IPS DF 19.7 (cell line): ENCODE results near the gene IL1RAPL1.

Experiments used
- DNase-seq: peaks from one replicate; pipeline ENCODE4 v3.0.0-alpha.2; 2013; ENCODE audit warnings: low read depth, low spot score

Gene IL1RAPL1

GRCh38 chrX:29880977-29881376 lies 1293.7 kb downstream of the IL1RAPL1 start:
- DNase-seq, result no peak

GRCh38 chrX:29890004-29890403 lies 1302.8 kb downstream of the IL1RAPL1 start:
- no peak for DNase-seq

- no peak for DNase-seq
These were observed 1303.5 kb downstream of the IL1RAPL1 start for GRCh38 chrX:29890646-29891200.

DNA sequence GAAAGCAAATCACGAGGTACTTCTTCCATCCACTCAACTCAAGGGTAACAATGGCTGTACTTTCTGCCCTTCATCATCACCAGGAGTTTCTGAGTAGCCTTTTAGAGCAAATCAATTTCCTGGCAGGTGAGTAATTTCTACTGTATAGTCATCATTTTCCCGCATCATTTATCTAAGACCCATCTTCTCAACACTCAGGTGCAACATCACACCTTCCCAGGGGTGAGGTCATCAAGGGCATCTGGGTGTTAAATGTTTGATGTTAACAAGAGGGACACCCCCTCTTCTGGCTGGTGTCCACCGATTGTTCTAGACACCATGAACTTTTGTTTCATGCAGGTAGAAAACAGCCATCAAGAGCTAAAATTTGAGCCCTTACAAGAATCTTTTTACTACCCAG lies 1314.8 kb downstream of the IL1RAPL1 start:
- DNase-seq, result no peak

DNA sequence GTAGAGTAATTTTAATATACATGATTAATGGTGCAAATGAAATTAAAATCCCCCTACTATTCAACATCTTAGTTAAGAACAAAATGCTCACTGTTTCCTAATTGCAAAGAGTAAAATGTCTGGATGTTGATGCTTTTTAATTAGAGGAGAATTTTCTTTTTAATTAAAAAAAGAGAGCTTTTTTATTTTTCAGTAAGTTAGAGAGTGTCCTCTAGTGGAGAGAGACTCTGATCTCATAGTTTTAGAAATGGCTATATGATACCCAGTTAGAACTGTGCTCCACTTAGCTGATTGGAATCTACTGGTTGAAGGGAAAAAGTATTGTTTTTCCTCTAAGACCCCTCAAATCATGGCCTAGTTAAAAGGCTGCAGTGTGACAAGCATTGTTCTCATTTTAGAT lies 1316.1 kb downstream of the IL1RAPL1 start:
- no peak for DNase-seq

- no peak for DNase-seq
These were observed 1324.4 kb downstream of the IL1RAPL1 start for GRCh38 chrX:29911673-29912072.

DNA sequence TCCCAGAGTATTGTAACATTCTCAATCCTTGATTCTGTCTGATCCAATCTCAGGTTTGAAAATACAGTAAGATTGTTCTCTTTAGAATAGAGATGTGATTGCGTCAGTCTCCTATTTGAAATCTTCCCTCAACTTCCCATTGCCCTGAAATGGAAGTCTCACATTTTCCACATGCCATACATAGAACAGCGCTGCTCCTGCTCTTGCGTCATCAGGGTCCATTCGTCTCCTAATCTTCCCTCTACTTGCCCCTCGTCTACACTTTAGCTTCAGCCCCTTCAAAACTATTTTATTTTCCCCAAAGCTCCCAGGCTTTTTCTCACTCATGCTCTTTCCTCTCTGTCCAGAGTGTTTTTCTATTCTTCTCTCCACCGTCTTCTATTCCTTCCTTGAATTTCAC lies 1326.4 kb downstream of the IL1RAPL1 start:
- DNase-seq, result no peak

GRCh38 chrX:29922607-29923006 lies 1335.4 kb downstream of the IL1RAPL1 start:
- DNase-seq, result no peak

- DNase-seq, result no peak
These were observed 1338.8 kb downstream of the IL1RAPL1 start for GRCh38 chrX:29926056-29926455.

DNA sequence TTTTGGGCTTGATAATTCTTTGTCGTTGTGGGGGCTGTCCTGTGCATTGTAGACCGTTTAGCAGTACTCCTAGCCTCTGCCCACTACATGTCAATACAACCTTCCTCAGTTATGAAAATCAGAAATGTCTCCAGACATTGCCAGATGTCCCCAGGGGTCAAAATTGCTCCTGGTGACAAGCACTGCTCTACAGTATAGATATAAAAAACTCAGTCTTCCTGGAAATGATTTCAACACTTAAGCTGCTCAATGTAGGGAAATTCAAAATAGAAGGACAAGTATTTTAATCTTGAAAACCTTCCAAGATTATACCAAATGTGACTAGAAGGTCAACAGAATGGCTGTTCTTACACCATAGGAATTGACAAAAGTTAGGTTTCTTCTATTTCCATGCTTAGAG lies 1339.4 kb downstream of the IL1RAPL1 start:
- DNase-seq, result no peak

DNA sequence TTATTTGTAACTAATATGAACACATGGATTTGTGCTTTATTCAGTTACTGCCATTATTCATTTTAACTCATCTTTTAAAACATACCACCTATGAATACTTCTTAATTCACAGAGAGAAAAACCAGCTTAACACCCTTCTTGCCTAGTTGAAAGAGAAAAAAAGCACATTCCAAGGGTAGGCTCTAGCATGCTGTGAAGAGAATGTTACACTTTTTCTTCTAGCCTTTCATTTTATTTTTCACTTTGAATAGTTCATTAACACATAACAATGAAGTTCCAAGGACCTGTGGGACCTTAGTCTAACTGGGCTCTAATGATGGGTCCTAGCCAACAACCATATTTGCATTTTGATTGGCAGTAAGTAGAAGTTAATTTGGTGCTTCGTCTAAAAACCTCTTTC lies 1348.2 kb downstream of the IL1RAPL1 start:
- no peak for DNase-seq

DNA sequence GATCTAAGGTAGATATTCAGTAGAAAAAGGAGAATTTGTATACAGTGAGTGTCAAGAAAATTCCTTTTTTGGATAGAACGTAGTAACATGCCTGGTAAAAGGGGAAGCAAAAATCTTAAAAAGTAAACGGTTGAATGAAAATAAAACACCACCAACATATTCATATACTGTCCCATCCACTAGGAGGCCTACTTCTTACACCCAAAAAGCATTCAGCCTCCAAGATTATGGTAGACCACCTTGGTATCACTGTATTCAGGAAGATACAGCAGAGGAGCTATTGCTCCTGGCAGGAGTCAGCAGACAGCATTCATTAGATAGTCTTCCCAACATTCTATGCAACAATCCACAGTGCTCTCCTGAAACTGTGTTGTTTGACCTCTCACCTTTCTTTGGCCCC lies 1353.5 kb downstream of the IL1RAPL1 start:
- no peak for DNase-seq

DNA sequence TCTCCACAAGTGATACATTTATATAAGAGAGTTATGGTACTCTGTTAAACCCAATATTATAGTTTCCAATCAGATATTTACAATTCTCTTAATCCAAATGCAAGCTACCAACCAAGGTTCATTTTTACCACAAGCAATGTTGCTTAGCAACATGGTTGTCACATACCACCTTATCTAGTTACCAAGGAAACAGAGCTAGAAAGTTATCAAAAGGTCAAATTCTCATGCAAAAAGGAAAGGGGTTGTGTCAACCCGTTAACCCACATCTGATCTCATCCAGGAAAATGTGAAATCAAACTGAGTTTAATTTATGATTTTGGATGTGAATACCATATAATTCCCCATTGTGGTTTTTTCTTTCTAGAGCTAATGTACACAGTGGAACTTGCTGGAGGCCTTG lies 1354.0 kb downstream of the IL1RAPL1 start:
- no peak for DNase-seq

DNA sequence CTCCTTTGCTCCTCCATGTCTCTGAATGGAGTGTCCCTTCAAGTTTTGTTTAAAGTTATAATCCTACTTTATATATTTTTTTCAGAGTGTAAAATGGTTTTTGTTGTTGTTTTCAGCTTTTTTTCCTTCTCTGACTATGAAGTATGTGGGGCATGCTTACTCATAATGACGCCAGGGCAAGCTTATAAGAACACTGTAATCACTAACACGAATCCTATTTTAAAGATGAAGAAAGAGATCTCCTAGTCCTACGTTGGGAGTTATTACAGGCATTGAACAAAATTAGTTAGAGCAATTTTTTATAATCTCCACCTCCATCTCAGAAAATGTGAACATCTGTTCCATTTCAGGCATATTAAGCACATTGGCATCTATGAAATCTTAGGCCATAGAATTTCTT lies 1360.0 kb downstream of the IL1RAPL1 start:
- no peak for DNase-seq

GRCh38 chrX:29948653-29949052 lies 1361.4 kb downstream of the IL1RAPL1 start:
- DNase-seq, result no peak

DNA sequence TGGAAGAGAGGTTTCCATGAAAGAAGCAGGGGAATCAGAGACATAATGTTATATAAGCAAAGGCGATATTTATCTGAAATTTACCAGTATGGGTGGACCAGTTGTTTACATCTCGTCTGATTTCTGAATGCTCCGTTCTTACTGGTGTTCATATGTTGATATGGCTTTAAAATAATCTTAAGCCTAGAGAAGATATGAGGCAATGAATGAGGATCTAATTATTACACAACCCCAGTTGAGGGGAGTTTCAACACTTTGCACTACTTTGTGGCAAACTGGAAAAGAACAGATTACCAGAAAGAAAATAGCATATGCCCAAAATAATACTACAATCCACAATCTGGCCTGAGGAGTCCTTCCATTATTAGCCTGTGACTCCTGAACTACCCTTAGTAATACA lies 1364.8 kb downstream of the IL1RAPL1 start:
- DNase-seq, result no peak

GRCh38 chrX:29962061-29962460 lies 1374.8 kb downstream of the IL1RAPL1 start:
- DNase-seq, result no peak

DNA sequence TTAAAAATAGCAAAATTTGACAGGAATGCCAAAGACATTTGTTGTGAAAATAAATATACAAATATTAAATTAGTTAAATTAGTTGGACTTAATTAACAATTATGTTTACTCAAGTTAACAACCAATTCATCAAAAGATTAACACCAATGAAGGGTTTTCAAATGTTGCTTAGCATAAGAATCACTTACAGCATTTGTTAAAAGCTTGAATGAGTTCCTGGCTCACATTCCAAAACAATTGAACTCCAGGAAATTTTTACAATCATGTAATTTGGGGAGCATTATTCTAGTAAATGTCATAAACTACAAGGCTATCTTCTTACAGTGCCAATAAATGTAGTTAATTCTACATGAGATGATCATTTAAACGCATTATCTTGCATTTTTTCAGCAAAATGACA lies 1378.4 kb downstream of the IL1RAPL1 start:
- DNase-seq, result no peak

DNA sequence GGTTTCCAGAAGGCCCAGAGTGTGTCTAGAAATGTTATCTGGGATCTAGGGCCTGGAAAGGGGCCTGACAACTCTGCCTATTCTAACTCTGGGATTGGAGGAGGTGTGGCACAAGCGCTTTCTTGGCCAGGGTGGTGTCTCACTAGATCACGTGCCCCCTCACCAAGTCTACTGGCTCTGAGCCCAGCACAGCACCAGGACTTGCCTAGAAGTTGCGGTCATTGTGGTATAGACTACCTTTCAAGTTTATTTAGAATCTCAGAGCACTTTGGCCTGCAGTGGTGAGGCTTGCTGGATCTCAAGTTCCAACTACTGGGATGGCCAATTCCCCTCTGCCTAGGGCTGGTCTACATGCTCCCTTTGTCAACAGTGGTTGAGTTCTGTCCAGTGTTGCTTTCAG lies 1404.8 kb downstream of the IL1RAPL1 start:
- no peak for DNase-seq

- no peak for DNase-seq
These were observed 1418.6 kb downstream of the IL1RAPL1 start for GRCh38 chrX:30005813-30006212.
